Measurements from ENCODE around the gene KRTAP12-4.

DNA sequence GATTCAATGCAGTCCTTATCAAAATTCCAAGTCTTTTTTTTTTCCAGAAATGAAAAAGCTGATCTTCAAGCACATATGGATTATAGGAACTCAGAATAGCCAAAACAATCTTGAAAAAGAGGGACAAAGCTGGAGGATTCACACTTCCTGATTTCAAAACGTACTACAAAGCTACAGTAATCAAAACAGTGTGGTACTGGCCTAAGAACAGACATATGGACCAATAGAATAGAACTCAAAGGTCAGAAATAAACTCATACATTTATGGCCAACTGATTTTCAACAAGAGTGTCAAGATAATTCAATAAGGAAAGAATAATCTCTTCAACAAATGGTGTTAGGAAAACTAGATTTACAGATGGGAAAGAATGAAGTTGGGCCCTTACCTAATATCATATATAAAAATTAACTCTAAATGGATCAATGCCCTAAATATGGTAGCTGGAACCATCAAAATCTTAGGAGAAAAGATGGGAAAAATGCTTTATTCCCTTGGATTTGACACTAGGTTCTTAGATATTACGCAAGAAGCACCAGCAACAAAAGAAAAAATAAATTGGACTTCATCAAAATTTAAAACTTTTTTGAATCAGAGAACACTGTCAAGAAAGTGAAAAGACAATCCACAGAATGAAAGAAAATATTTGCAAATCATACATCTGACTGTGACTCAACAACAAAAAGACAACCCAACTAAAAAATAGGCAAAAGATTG, 38.5 kb upstream of the KRTAP12-4 start:
- TF ChIP-seq, protein P1, sequence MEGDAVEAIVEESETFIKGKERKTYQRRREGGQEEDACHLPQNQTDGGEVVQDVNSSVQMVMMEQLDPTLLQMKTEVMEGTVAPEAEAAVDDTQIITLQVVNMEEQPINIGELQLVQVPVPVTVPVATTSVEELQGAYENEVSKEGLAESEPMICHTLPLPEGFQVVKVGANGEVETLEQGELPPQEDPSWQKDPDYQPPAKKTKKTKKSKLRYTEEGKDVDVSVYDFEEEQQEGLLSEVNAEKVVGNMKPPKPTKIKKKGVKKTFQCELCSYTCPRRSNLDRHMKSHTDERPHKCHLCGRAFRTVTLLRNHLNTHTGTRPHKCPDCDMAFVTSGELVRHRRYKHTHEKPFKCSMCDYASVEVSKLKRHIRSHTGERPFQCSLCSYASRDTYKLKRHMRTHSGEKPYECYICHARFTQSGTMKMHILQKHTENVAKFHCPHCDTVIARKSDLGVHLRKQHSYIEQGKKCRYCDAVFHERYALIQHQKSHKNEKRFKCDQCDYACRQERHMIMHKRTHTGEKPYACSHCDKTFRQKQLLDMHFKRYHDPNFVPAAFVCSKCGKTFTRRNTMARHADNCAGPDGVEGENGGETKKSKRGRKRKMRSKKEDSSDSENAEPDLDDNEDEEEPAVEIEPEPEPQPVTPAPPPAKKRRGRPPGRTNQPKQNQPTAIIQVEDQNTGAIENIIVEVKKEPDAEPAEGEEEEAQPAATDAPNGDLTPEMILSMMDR (IDR thresholded peaks at IDR 0.05): no peak
- no peak for TF ChIP-seq ZFX (IDR thresholded peaks at IDR 0.05; ENCODE audit: borderline replicate concordance)
